DND-41 (cell line): ENCODE data around the gene ZBTB11.

Experiments
- CTCF ChIP-seq: IDR thresholded peaks from 2 replicates; pipeline ENCODE4 v1.5.1; 2012; ENCODE audit warnings: borderline replicate concordance, low read length, moderate library complexity, mild to moderate bottlenecking; ENCODE audit not compliant: poor library complexity, severe bottlenecking; ENCODE audit errors: extremely low read depth
- EZH2 ChIP-seq: IDR thresholded peaks from 3 replicates; pipeline ENCODE4 v1.6.1; 2012; ENCODE audit warnings: borderline replicate concordance, low read depth, mild to moderate bottlenecking, moderate library complexity, low read length, inconsistent platforms; ENCODE audit not compliant: severe bottlenecking

- TF ChIP-seq CTCF, result no peak
- TF ChIP-seq EZH2, result no peak
These were observed 51.1 kb downstream of the ZBTB11 start for GRCh38 chr3:101625879-101626278.
